HG03439 (cell line): ENCODE measurements around the gene ABCC1.

Experiments used
- ATAC-seq: cut with Tn5 transposase; IDR thresholded peaks from one replicate; pipeline ENCODE4 v1.9.1; 2021; ENCODE audit warnings: mild to moderate bottlenecking, moderate library complexity; ENCODE audit not compliant: unreplicated experiment

Gene ABCC1

DNA sequence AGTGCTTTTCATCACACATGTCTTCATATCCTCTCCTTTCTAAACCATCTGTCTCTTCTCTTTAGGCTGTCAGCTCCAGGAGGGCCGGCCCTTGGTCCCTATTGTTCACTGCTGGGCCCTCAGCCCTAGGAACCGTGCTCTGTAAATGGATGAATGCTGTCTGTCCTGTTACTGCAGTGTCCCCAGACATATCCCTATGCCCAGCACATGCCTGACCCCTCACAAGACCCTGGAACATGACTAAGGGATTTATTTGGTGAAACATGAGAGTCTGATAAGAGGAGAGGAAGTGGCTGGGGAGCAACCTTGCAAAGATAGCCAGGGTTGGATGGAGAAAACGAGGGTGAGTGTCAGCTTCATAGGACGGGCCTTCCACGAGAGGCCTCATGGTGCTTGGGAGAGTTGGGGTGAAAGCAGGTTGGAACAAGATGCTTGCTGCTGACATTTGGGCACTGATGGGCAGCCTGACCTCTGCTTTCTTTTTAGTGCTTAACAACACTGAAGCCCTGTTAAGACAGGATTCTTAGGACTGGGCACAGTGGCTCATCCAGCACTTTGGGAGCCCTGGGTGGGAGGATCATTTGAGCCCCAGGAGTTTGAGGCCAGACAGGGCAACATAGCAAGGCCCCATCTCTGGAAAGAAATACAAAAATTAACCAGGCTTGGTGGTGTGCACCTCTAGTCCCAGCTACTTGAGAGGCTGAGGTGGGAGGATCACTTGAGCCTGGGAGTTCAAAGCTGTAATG lies 39.0 kb downstream of the ABCC1 start:
- no peak for ATAC-seq

GRCh38 chr16:15990902-15991301 lies 41.5 kb downstream of the ABCC1 start:
- ATAC-seq: no peak

GRCh38 chr16:15993128-15993527 lies 43.7 kb downstream of the ABCC1 start:
- no peak for ATAC-seq

- no peak for ATAC-seq
Measured at GRCh38 chr16:15993541-15993940, 44.1 kb downstream of the ABCC1 start.

- ATAC-seq: no peak
Measured at GRCh38 chr16:15993946-15994665, 44.7 kb downstream of the ABCC1 start.

DNA sequence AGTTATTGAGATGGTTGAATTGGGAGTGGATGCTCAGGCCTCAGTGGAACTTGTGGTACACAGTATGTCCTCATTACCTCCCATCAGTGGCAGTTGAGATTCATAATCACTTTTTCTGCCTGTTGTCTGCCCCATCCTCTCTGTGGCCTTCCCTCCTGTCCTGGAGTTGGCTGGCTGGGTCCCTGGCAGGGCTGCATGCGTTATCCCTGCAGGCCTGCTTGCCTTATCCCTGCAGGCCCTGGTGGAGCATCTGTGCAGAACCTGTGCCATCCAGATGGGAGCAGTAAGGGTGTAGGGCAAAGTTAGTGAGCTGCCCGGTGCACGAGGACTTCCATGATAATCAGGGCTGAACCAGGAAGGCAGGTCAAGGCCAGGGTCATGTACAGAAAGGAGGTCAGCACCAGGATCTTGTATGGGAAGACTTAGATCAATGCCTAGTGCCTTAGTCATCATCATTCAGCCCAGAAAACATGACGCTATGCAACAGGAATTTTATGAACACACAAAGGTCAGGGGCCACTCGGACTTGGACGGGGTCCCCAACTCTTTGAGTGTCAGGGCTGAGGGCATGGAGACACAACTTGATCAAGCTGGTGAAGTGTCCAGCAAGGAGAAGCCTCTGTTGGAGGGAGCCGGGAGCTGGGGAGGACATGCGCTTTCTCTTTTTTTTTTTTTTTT lies 47.2 kb downstream of the ABCC1 start:
- no peak for ATAC-seq

- ATAC-seq: no peak
Measured at GRCh38 chr16:16000685-16001084, 51.3 kb downstream of the ABCC1 start.

DNA sequence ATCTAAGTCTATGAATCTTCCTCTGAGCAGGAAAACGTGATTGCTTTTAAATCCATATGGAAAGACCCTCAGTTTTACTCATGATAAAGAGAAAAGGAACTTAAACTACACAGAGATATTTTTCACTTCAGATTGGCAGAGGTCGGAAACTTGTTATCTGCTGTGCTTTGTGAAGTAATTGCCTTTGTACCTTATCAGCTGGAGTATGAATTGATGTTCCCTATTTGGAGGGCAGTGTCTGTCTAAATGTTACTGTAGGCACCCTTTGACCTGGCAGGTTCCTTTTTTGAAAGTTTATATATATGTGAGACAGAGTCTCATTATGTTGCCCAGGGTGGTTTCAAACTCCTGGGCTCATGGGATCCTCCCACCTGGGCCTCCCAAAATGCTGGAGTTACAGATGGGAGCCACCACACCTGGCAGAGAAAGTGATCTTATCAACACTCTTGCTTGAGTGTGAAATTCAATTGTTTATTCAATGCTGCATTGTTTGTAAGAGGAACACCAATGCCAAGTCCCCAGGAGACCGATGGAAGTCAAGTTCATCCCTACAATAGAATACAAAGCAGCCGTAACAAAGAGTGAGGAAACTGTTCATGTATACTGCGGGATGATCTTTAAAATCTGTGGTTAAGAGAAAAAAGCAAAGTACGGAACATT lies 52.3 kb downstream of the ABCC1 start:
- ATAC-seq: no peak

GRCh38 chr16:16003719-16004313 lies 54.4 kb downstream of the ABCC1 start:
- no peak for ATAC-seq

DNA sequence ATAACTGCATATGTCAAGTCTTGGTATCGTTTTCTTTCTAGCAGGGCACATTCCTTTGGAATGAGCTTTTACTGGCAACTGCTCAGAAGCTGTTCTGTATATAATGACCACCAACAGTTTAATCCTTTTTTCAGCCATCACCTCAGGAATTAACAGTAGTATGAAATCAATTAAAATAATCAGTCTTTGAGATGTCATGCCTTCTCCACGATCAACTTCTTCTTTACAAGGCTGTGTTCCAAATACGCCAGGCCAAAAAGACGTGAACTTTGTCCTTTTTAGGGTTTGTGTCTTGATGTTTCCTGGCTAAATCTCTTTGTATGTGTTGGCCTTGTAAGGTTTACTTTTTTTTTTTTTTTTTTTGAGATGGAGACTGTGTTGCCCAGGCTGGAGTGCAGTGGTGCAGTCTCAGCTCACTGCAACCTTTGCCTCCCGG lies 54.9 kb downstream of the ABCC1 start:
- ATAC-seq: no peak

- ATAC-seq: no peak
Measured at GRCh38 chr16:16005721-16006120, 56.3 kb downstream of the ABCC1 start.

DNA sequence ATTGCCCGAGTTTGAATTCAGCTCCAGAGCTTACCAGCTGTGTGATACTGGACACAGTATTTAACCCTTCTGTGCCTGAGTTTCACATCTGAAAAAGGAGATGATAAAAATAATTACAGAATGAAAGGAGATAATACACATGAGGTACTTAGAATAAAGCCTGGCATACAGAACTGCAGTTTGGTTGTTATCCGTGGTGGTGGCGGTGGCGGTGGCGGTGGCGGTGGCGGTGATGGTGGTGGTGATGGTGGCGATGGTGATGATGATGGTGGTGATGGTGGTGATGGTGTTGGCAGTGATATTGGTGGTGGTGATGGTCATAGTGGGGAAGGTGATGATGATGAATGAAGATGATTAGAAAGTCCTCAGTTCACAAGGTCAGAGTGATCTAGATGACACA lies 57.2 kb downstream of the ABCC1 start:
- no peak for ATAC-seq

DNA sequence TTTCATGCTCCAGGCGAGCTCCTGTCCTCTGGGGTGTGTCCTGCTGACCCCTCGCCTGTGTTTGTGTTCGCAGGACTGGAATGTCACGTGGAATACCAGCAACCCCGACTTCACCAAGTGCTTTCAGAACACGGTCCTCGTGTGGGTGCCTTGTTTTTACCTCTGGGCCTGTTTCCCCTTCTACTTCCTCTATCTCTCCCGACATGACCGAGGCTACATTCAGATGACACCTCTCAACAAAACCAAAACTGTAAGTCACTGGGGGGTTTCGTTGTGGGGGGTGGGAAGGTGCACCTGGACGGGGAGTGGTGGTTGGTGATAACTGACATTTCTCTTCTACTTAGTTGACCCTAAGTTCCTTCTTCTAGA lies 58.3 kb downstream of the ABCC1 start:
- ATAC-seq: no peak

- no peak for ATAC-seq
Measured at GRCh38 chr16:16008666-16009065, 59.2 kb downstream of the ABCC1 start.

GRCh38 chr16:16009401-16009800 lies 60.0 kb downstream of the ABCC1 start:
- ATAC-seq: no peak

GRCh38 chr16:16010194-16010593 lies 60.8 kb downstream of the ABCC1 start:
- no peak for ATAC-seq

DNA sequence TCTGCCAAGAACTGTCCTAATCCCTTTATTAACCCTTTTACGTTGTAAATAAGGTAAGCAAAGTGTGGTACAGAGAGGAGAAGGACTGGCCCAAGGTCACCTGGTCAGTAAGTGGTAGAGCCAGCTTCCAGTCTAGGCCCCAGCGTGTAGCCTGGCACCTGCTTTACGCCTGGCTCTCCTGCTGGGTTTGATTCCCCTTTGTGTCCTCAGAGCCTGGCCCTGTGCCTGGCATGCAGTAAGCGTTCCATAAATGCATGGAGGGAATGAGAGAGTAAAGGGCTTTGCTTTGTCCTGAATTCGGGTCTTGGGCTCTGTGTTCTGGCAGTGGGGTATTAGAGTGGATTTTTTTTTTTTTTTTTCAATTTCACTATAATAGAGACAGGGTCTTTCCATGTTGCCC lies 62.7 kb downstream of the ABCC1 start:
- no peak for ATAC-seq

DNA sequence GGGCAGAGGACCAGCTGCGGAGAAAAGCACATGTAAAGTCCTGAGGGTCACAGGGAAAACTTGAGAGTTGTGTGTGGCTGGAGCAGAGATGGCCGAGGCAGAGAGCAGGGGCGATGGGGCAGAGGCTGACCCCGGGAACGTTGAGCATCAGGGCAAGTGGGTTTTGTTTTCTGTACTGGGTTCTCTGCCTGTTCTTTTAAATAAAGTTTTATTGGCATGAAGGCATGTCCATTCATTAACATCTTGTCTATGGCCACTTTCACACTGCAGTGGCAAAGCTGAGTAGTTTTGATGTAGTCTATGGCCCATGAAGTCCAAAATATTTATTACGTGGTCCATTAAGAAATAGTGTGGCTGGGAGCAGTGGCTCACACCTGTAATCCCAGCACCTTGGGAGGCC lies 64.4 kb downstream of the ABCC1 start:
- no peak for ATAC-seq

DNA sequence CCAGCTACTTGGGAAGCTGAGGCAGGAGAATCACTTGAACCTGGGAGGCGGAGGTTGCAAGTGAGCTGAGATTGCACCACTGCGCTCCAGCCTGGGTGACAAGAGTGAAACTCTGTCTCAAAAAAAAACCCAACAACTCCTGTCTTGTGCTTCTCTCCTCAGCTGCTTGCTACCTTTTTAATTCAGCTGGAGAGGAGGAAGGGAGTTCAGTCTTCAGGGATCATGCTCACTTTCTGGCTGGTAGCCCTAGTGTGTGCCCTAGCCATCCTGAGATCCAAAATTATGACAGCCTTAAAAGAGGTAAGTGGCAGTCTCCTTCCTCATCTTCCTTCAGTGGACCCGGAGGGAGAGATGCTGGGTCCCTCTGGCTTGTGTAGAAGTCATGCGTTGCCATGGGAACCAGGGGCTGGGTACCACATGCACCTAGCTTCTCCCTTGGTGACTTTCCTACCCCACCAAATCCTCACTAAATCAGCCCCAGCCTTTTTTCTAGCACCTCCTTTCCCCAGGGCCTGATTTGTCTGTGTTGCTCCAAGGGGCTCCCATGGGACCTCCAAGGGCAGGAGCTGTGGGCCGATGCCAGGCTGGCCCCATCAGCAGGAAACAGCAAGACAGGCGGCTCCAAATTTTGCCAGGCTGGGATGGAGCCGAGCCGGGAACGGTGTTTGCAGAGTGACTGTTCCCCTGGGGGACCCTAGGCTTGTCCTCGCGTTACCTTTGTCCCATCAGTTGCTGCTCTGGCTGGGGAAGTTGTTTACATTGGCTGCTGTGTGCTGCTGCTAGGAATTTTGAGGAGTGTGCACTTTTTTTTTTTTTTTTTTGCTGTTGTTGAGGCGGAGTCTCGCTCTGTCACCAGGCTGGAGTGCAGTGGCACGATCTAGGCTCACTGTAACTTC lies 65.2 kb downstream of the ABCC1 start:
- ATAC-seq: no peak

GRCh38 chr16:16015849-16016248 lies 66.4 kb downstream of the ABCC1 start:
- ATAC-seq: no peak
